B cell (primary cell): ENCODE measurements around the gene CCDC120. TPM values are rescaled to one million over a fixed set of nuclear protein-coding genes. Genes with fewer than 3 reads are reported as not detected.

ENCODE experiments used
- ATAC-seq: fragments of 200-7000 bp; cut with Tn5 transposase; one replicate; pipeline ENCODE4 v1.10.0; 2021; ENCODE audit warnings: low read depth, mild to moderate bottlenecking, moderate number of reproducible peaks, moderate library complexity
- CTCF ChIA-PET: fragments of 350-600 bp; sonication (Branson Sonifier 250); formaldehyde crosslinking; loops from one replicate; lab custom pipeline; 2021; ENCODE audit warnings: antibody characterized with exemption, inconsistent platforms; lab: Charles Lee
- POLR2A ChIA-PET: fragments of 350-600 bp; sonication (Branson Sonifier 250); formaldehyde crosslinking; loops from one replicate; lab custom pipeline; 2021; ENCODE audit warnings: antibody characterized with exemption; lab: Charles Lee
- DNase-seq: peaks from one replicate; pipeline ENCODE4 v3.0.0; 2013
- H2AFZ ChIP-seq: 2 replicates; pipeline ENCODE4 v1.6.1; 2012; ENCODE audit warnings: mild to moderate bottlenecking, low read depth, low read length; ENCODE audit not compliant: insufficient read depth, poor library complexity, severe bottlenecking
- H3K27ac ChIP-seq, 2 donors: 1 replicate in 1 of 2; 2 replicates in 1 of 2; pipeline ENCODE4 v1.5.1; 2012 to 2013; ENCODE audit warnings: low read length in 2 of 2, mild to moderate bottlenecking in 2 of 2, moderate library complexity in 1 of 2
- H3K27me3 ChIP-seq, 4 experiments: fragments of 200-600 bp in 1 of 4; sonication (generic) in 1 of 4; replicated peaks in 1 of 4; 1 replicate in 2 of 4; 2 replicates in 2 of 4; pipeline versions ENCODE4 v1.6.1 to v1.7.0; 2013 to 2016; ENCODE audit warnings: low read length in 3 of 4, mild to moderate bottlenecking in 2 of 4, mixed read lengths in 1 of 4, moderate library complexity in 1 of 4; ENCODE audit not compliant: insufficient read depth in 4 of 4, control insufficient read depth in 3 of 4; ENCODE audit errors: control extremely low read depth in 1 of 4
- H3K36me3 ChIP-seq, 2 experiments: replicated peaks in 1 of 2; 1 replicate in 1 of 2; 2 replicates in 1 of 2; pipeline versions ENCODE4 v1.6.1 to v1.7.1; 2013; ENCODE audit warnings: low read length in 1 of 2; ENCODE audit not compliant: insufficient read depth in 2 of 2, control insufficient read depth in 1 of 2; ENCODE audit errors: control extremely low read depth in 1 of 2, extremely low read depth in 1 of 2
- H3K4me1 ChIP-seq, 2 donors: fragments of 200-600 bp in 1 of 2; sonication (generic) in 1 of 2; 1 replicate in 1 of 2; 2 replicates in 1 of 2; pipeline versions ENCODE4 v1.5.1 to v1.6.1; 2013 to 2017; ENCODE audit warnings: low read length in 2 of 2; ENCODE audit not compliant: control insufficient read depth in 2 of 2, insufficient read depth in 2 of 2
- H3K4me2 ChIP-seq: replicated peaks from 2 replicates; pipeline ENCODE3; 2012; ENCODE audit warnings: mild to moderate bottlenecking, low read depth, low read length; ENCODE audit not compliant: poor library complexity, severe bottlenecking
- H3K4me3 ChIP-seq, 5 experiments: fragments of 200-600 bp in 1 of 5; sonication (generic) in 1 of 5; 1 replicate in 3 of 5; 2 replicates in 2 of 5; pipeline versions ENCODE4 v1.5.1 to v1.7.0; 2011 to 2016; ENCODE audit warnings: low read length in 4 of 5, mild to moderate bottlenecking in 4 of 5, low read depth in 2 of 5, control low read depth in 1 of 5, moderate library complexity in 1 of 5; ENCODE audit not compliant: insufficient read depth in 1 of 5; ENCODE audit errors: control extremely low read depth in 1 of 5, extremely low read depth in 1 of 5
- H3K79me2 ChIP-seq: fragments of 200-600 bp; sonication (generic); one replicate; pipeline ENCODE4 v1.6.0; 2016; ENCODE audit warnings: low read length; ENCODE audit not compliant: control insufficient read depth, insufficient read depth
- H3K9ac ChIP-seq: fragments of 200-600 bp; sonication (generic); 2 replicates; pipeline ENCODE4 v1.6.1; 2017; ENCODE audit warnings: mild to moderate bottlenecking, low read length, moderate library complexity
- H3K9me3 ChIP-seq, 3 donors: one replicate each; pipeline versions ENCODE4 v1.6.1 to v1.7.1; 2013; ENCODE audit warnings: low read length in 2 of 3; ENCODE audit not compliant: control insufficient read depth in 2 of 3, insufficient read depth in 1 of 3; ENCODE audit errors: control extremely low read depth in 1 of 3
- H4K20me1 ChIP-seq: 2 replicates; pipeline ENCODE4 v1.6.0; 2012; ENCODE audit warnings: mild to moderate bottlenecking, low read length; ENCODE audit not compliant: insufficient read depth, control insufficient read depth, poor library complexity, severe bottlenecking
- H3K27ac Mint-ChIP-seq: one replicate; pipeline ENCODE4 v1.8.0; 2021; ENCODE audit warnings: mixed read lengths
- H3K27me3 Mint-ChIP-seq: one replicate; pipeline ENCODE4 v1.8.0; 2021; ENCODE audit warnings: mixed read lengths
- H3K4me1 Mint-ChIP-seq: one replicate; pipeline ENCODE4 v1.8.0; 2021; ENCODE audit warnings: mixed read lengths
- H3K4me3 Mint-ChIP-seq: one replicate; pipeline ENCODE4 v1.8.0; 2021; ENCODE audit warnings: mixed read lengths
- H3K9me3 Mint-ChIP-seq: one replicate; pipeline ENCODE4 v1.8.0; 2022; ENCODE audit warnings: mixed read lengths; ENCODE audit not compliant: insufficient read depth
- CTCF ChIP-seq: fragments of 200-600 bp; IDR thresholded peaks from one replicate; pipeline ENCODE4 v1.8.0; 2022; ENCODE audit warnings: antibody characterized with exemption, mild to moderate bottlenecking
- EZH2 ChIP-seq: IDR thresholded peaks from 2 replicates; pipeline ENCODE4 v1.6.1; 2012; ENCODE audit warnings: borderline replicate concordance, low read depth, mild to moderate bottlenecking, moderate library complexity, low read length; ENCODE audit not compliant: insufficient read depth, poor library complexity, severe bottlenecking
- WGBS: methylation state at CpG from one replicate; pipeline ENCODE4 v1.1.5; 2013; ENCODE audit warnings: missing lambda C conversion rate; ENCODE audit not compliant: insufficient coverage; 5-methylcytosine and 5-hydroxymethylcytosine counted together
- intact Hi-C: fragments of 100-400 bp; cut with micrococcal nuclease; formaldehyde crosslinking; loops from one replicate; pipeline ENCODE4 v1.10.0; 2022
- polyA plus RNA-seq: library from polyadenylated mRNA; depleted of rRNA; stranded (reverse); fragments of >200 nt; gene quantifications from 2 replicates; pipeline ENCODE4 v1.2.3, GENCODE V29; 2012
- total RNA-seq, 2 donors: library from RNA; stranded (reverse); fragments of 120-200 nt in 1 of 2; gene quantifications; 1 replicate in 1 of 2; 2 replicates in 1 of 2; pipeline versions ENCODE4 v1.2.3 to v1.2.4, GENCODE V29; 2013 to 2022

Gene CCDC120
- total and polyA plus RNA-seq, 2 donors (not counting 1 experiment from before 2014, with no cell fraction given): 5.7 to 12.5 TPM

DNA sequence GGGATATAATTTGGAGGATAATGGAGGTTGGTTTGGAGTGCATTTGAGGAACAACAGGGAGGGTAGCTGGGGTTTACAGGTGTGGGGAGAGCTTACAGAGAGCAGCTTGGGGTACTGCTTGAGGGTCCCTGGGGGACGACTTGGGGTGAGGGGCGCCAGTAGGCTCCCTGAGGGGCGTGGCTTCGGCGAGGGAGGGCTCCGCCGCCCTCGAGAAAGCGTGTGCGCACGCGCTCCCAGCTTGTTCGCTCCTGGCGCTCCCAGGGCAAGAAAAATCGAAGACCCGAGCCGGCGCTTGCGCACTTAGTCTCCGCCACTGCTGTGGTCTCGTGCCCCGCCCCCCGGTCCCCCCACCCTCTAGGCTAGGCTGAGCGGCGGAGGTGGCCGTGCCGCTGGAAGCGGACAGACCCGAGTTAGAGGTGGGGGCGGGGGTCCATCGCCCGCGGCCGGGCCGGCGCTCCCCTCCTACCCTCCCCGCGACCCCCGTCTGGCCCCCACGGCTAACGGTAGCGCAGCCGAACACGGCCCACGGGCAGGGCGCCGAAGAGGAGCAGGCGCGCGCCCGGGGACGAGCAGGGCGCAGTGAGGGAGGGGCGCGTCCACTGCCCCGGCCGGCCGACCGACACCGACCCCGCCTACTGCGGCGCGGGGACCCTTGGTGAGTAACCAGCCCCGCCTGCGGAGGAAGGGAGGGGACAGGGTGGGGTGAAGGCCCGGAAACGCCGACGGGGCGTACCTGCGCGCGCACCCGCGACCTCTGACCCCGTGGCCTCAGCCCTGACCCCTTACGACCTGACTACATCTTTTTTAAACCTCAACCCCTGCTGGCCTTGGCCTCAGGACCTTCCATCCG lies 5.4 kb upstream of the CCDC120 start:
- Histone ChIP-seq H3K9me3 (no peaks in the 10 kb centered on the region), H3K27ac (peak overlapping the region; percentile 55 to 84), H3K9ac (peak overlapping the region; percentile 68), H3K4me3 (peak overlapping the region in 4 of 5 experiments; percentile 49 to 69 (median 60)), H3K4me1 (peaks cover 11 to 17% of the 10 kb centered on the region in 2 donors), H3K27me3 (no peaks in the 10 kb centered on the region), H3K4me2 (peak overlapping the region; percentile 75), H2AFZ (peak overlapping the region; percentile 71), H3K36me3 (no peaks in the 10 kb centered on the region), H3K79me2 (peaks cover 5% of the 10 kb centered on the region), H4K20me1 (no peaks in the 10 kb centered on the region)
- WGBS: 4% methylated on average over 19 of the region's 79 CpGs
- ChIA-PET POLR2A (interaction anchor here (0.6 to 1.0 kb wide), 3 partner anchors 27 to 418 kb away, joined by 3 to 7 read pairs (median 4); partner anchors contain the start of genes GRIPAP1 and WDR45), CTCF (no interaction called here)
- Mint-ChIP-seq H3K27me3 (no peaks in the 10 kb centered on the region), H3K9me3 (no peaks in the 10 kb centered on the region), H3K4me1 (peaks cover 25% of the 10 kb centered on the region), H3K27ac (peak overlapping the region; percentile 90), H3K4me3 (peak overlapping the region; percentile 83)
- TF ChIP-seq EZH2 (no peak), CTCF (no peak)
- peak; percentile 70 for DNase-seq
- ATAC-seq: peak; percentile 75
- intact Hi-C loops: no loop called here
